ENCODE results near the gene PIBF1.

PIBF1 gene, protein sequence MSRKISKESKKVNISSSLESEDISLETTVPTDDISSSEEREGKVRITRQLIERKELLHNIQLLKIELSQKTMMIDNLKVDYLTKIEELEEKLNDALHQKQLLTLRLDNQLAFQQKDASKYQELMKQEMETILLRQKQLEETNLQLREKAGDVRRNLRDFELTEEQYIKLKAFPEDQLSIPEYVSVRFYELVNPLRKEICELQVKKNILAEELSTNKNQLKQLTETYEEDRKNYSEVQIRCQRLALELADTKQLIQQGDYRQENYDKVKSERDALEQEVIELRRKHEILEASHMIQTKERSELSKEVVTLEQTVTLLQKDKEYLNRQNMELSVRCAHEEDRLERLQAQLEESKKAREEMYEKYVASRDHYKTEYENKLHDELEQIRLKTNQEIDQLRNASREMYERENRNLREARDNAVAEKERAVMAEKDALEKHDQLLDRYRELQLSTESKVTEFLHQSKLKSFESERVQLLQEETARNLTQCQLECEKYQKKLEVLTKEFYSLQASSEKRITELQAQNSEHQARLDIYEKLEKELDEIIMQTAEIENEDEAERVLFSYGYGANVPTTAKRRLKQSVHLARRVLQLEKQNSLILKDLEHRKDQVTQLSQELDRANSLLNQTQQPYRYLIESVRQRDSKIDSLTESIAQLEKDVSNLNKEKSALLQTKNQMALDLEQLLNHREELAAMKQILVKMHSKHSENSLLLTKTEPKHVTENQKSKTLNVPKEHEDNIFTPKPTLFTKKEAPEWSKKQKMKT

DNA sequence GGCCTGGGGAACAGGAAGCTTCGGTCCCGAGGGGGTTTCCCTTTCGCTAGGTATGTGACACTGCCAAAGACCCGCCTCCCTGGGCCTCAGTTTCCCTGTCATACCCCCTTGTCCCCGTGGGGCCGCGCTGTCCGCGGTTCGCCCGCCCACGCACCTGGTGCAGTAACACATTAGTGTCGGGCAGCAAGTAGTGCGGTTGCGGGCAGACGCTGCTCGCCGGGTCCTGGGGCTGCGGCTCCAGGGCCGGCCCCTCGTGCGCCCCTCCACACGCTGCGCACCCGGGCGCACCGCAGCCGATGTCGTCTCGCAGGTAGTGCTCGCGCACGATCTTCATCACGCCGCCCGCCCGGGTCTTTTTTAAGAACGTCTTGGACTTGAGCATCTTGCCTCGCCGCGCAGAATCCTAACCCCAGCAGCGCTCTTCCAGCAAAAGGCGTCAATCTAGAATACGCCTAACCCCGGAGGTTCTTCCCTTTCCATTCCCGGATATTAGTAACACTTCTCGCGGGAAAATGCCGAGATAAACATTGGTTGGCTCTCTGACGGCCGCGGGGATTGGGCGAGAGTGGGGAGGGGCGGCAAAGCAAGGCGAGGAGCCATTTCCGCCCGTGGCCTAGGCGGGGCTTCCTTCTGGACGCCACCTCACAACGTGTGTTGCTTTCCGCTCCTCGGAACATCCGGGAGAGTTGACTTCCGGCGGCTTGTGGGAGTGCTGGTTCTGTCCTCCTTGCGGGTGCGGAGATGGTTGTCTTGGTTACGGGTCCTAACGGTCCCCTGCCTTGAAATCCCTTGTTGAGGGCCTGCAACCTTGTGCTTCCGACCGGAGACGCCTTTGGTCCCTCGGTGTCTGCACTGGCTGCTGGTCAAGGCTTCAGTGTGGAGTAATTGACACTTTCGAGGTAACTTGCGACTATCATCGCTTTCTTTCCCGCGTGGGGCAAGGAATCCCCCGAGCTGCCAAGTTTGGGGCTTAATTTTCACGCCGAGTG lies at the start of gene PIBF1, which contains the start of gene DIS3:
TSS of gene PIBF1 (plus strand) at position 683 of the 989 bp plus-strand sequence. CDS start 1,337 bp downstream, outside the sequence.
TSS of gene DIS3 (minus strand) at position 450 of the 989 bp plus-strand sequence. CDS start at position 382, 68 bp downstream.
- Histone ChIP-seq H3K9me3 (ENCODE audit: control insufficient read depth, insufficient read depth, low read length) (no peaks in the 10 kb centered on the region), H3K4me3 (ENCODE audit: low read length) (peak within 1 kb of the TSS; percentile 84), H3K36me3 (ENCODE audit: control insufficient read depth, insufficient read depth, low read length) (no peaks in the 10 kb centered on the region; the same call in 1 of the 2 replicates), H3K27ac (ENCODE audit: low read length) (no peak within 1 kb of the TSS), H3K4me1 (ENCODE audit: control insufficient read depth, insufficient read depth, low read length) (no peaks in the 10 kb centered on the region; the same call in 1 of the 2 replicates), H3K27me3 (ENCODE audit: control insufficient read depth, insufficient read depth, low read length) (no peaks in the 10 kb centered on the region)
- peak; percentile 93 for DNase-seq (ENCODE audit: low read depth, low spot score)
- WGBS (ENCODE audit: insufficient coverage, insufficient read length): no CpG with 5 or more reads among the region's 81 CpGs

DNA sequence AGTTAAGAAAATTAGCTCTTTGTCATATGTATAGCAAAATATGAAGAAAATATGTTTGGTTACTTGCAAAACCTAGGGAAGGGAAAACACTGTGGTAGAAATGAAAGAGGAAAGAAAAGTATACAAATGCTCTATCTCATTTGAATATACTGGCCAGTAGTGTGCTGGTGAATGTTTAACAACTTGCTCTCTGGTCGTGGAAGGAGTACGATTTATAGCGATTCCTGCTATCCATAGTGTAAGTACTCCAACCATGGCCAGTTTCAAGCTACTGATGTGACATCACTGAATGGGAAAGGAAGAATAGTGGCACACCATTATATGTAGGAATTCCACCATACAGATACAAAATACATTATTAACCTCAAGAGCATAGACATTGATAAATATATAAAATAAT lies 44.9 kb upstream of the PIBF1 start:
- Histone ChIP-seq H3K27me3 (ENCODE audit: control insufficient read depth, insufficient read depth, low read length) (no peaks in the 10 kb centered on the region), H3K27ac (ENCODE audit: low read length) (no peak overlapping the region), H3K4me3 (ENCODE audit: low read length) (no peak overlapping the region), H3K4me1 (ENCODE audit: control insufficient read depth, insufficient read depth, low read length) (no peaks in the 10 kb centered on the region), H3K9me3 (ENCODE audit: control insufficient read depth, insufficient read depth, low read length) (no peaks in the 10 kb centered on the region), H3K36me3 (ENCODE audit: control insufficient read depth, insufficient read depth, low read length) (peaks cover 7% of the 10 kb centered on the region)
- no CpG with 5 or more reads among the region's 3 CpGs for WGBS (ENCODE audit: insufficient coverage, insufficient read length)
- no peak for DNase-seq (ENCODE audit: low read depth, low spot score)

DNA sequence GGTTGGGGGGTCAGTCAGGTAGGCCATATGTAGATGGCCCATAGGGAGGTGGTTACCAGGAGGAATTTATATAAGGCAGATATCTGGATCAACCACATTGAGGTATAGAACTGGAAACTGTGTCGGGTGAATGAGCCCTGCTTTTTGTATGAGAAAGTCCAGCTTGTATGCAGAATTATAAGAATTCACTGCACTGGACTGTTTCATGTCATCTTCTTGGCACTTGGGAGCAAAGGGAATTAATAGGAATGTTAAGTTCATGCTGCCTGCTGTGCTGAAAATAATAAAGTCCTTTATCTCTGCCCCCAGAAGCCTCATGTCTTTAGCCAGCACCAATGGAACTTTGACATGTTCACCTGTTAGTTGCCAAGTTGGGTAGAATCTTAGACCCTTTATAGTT lies 41.9 kb upstream of the PIBF1 start:
- Histone ChIP-seq H3K4me3 (ENCODE audit: low read length) (no peak overlapping the region), H3K36me3 (ENCODE audit: control insufficient read depth, insufficient read depth, low read length) (peaks cover 6% of the 10 kb centered on the region), H3K9me3 (ENCODE audit: control insufficient read depth, insufficient read depth, low read length) (no peaks in the 10 kb centered on the region), H3K27ac (ENCODE audit: low read length) (no peak overlapping the region), H3K27me3 (ENCODE audit: control insufficient read depth, insufficient read depth, low read length) (no peaks in the 10 kb centered on the region), H3K4me1 (ENCODE audit: control insufficient read depth, insufficient read depth, low read length) (no peaks in the 10 kb centered on the region)
- DNase-seq (ENCODE audit: low read depth, low spot score): no peak
- WGBS (ENCODE audit: insufficient coverage, insufficient read length): no CpG with 5 or more reads among the region's 1 CpG

DNA sequence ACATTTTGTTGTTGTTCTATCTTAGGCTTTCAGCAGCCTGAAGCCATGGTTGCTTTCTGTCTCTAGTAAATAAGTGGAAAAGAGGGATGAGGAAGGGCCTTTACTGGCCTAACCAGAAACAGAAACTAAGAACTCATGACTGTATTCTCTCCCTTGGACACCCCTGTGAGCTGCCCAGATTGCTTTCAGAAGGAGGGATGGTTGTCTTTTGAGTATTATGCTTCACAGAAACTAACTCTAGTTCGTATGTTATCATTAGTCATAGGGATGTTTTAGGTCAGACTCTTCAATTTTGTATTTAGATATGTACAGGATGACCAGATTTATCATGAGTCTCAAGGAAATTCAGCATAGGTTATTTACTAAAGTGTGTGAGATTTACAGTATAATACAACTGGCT lies 36.7 kb upstream of the PIBF1 start:
- no CpG with 5 or more reads among the region's 1 CpG for WGBS (ENCODE audit: insufficient coverage, insufficient read length)
- DNase-seq (ENCODE audit: low read depth, low spot score): no peak
- H3K4me1 ChIP-seq (ENCODE audit: control insufficient read depth, insufficient read depth, low read length): no peaks in the 10 kb centered on the region
- no peak overlapping the region for H3K4me3 ChIP-seq (ENCODE audit: low read length)
- no peaks in the 10 kb centered on the region for H3K27me3 ChIP-seq (ENCODE audit: control insufficient read depth, insufficient read depth, low read length)
- peaks cover 10% of the 10 kb centered on the region; the same call in 1 of the 2 replicates for H3K36me3 ChIP-seq (ENCODE audit: control insufficient read depth, insufficient read depth, low read length)
- H3K9me3 ChIP-seq (ENCODE audit: control insufficient read depth, insufficient read depth, low read length): no peaks in the 10 kb centered on the region
- no peak overlapping the region for H3K27ac ChIP-seq (ENCODE audit: low read length)

DNA sequence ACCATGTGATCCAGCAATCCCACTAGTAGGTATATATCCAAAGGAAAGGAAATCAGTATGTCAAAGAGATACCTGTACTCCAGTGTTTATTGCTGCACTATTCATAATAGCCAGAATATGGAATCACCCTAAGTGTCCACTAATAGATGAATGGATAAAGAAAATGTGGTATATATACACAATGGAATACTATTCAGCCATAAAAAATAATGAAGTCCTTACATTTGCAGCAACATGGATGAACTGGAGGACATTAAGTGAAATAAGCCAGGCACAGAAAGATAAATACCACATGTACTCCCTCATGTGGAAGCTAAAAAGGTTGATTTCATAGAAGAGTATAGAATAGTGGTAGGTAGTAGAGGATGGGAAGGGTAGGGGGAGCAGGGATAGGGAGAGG lies 30.7 kb upstream of the PIBF1 start:
- no peaks in the 10 kb centered on the region for H3K4me1 ChIP-seq (ENCODE audit: control insufficient read depth, insufficient read depth, low read length)
- no peak for DNase-seq (ENCODE audit: low read depth, low spot score)
- H3K27me3 ChIP-seq (ENCODE audit: control insufficient read depth, insufficient read depth, low read length): no peaks in the 10 kb centered on the region
- H3K27ac ChIP-seq (ENCODE audit: low read length): no peak overlapping the region
- no peaks in the 10 kb centered on the region for H3K9me3 ChIP-seq (ENCODE audit: control insufficient read depth, insufficient read depth, low read length)
- no peak overlapping the region for H3K4me3 ChIP-seq (ENCODE audit: low read length)
- H3K36me3 ChIP-seq (ENCODE audit: control insufficient read depth, insufficient read depth, low read length): peaks cover 8% of the 10 kb centered on the region; the same call in 1 of the 2 replicates

DNA sequence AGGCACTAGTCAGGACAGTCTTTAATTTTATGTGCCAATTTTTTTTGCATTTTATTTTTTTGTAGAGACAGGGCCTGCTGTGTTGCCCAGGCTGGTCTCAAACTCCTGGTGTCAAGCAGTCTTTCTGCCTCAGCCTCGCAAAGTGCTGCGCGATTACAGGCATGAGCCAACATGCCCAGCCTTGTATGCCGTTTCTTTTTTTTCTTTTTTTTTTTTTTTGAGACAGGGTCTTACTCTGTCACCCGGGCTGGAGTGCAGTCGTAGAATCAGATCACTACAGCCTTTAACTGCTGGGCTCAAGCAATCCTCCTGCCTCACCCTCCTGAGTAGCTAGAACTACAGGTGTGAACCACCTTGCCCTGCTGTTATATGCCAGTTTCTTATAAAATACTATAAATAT lies 27.8 kb upstream of the PIBF1 start:
- DNase-seq (ENCODE audit: low read depth, low spot score): no peak
- peaks cover 7% of the 10 kb centered on the region; the same call in 1 of the 2 replicates for H3K36me3 ChIP-seq (ENCODE audit: control insufficient read depth, insufficient read depth, low read length)

DNA sequence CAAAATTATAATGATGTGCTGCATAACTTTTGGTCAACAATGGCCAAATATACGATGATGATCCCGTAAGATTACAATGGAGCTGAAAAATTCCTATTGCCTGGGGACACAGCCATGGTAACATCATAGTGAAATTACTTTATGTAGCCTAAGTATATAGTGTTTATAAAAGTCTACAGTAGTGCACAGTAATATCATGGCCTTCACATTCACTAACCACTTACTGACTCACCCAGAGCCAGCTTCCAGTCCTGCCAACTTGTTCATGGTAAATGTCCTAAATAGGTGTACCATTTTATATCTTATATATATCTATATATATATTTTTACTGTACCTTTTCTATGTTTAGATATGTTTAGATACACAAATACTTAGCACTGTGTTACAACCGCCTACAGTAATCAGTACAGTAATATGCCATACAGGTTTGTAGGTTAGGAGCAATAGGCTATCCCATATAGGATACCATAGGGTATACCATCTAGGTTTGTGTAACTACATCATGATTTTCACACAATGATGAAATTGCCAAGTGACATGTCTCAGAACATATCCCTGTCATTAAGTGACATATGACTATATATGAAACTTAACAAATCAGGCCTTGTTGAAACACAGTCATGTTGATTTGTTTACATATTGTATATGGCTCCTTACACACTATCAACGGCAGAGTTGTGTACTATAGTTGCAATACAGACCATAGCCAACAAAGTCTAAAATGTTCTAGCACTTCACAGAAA lies 24.0 kb upstream of the PIBF1 start:
- Histone ChIP-seq H3K27ac (ENCODE audit: low read length) (no peak overlapping the region), H3K4me3 (ENCODE audit: low read length) (no peak overlapping the region), H3K27me3 (ENCODE audit: control insufficient read depth, insufficient read depth, low read length) (no peaks in the 10 kb centered on the region), H3K9me3 (ENCODE audit: control insufficient read depth, insufficient read depth, low read length) (no peaks in the 10 kb centered on the region), H3K36me3 (ENCODE audit: control insufficient read depth, insufficient read depth, low read length) (peaks cover 16% of the 10 kb centered on the region; the same call in 1 of the 2 replicates), H3K4me1 (ENCODE audit: control insufficient read depth, insufficient read depth, low read length) (no peaks in the 10 kb centered on the region)
- no peak for DNase-seq (ENCODE audit: low read depth, low spot score)
- no CpG with 5 or more reads among the region's 4 CpGs for WGBS (ENCODE audit: insufficient coverage, insufficient read length)

More for the DNA sequence above, 27.8 kb upstream of the PIBF1 start:
- no peak overlapping the region for H3K4me3 ChIP-seq (ENCODE audit: low read length)
- no peak overlapping the region for H3K27ac ChIP-seq (ENCODE audit: low read length)
- H3K27me3 ChIP-seq (ENCODE audit: control insufficient read depth, insufficient read depth, low read length): no peaks in the 10 kb centered on the region
- no peaks in the 10 kb centered on the region for H3K9me3 ChIP-seq (ENCODE audit: control insufficient read depth, insufficient read depth, low read length)
- no peaks in the 10 kb centered on the region for H3K4me1 ChIP-seq (ENCODE audit: control insufficient read depth, insufficient read depth, low read length)
- no CpG with 5 or more reads among the region's 6 CpGs for WGBS (ENCODE audit: insufficient coverage, insufficient read length)

DNA sequence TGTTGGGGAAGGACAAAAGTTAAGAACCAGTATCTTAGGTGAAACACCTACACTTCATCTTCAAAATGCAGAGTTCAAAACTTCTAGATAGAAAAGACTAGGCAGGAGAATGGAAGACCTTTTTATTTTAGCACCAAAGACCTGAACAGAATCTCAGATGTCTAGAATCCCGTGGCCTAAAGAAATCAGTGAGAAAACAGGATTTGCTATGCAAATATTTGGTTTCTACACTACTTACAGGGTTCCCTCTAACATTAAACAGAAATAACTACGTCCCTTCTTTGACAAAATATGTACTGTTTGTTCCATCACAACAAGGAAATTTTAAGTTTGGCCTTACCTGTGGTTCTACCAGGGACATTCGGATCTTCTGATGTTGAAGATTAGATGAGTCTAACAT lies 21.7 kb upstream of the PIBF1 start:
- no CpG with 5 or more reads among the region's 3 CpGs for WGBS (ENCODE audit: insufficient coverage, insufficient read length)
- peaks cover 14% of the 10 kb centered on the region; the same call in 1 of the 2 replicates for H3K36me3 ChIP-seq (ENCODE audit: control insufficient read depth, insufficient read depth, low read length)
- no peak for DNase-seq (ENCODE audit: low read depth, low spot score)
- H3K4me3 ChIP-seq (ENCODE audit: low read length): no peak overlapping the region
- H3K27ac ChIP-seq (ENCODE audit: low read length): no peak overlapping the region
- no peaks in the 10 kb centered on the region for H3K27me3 ChIP-seq (ENCODE audit: control insufficient read depth, insufficient read depth, low read length)
- H3K4me1 ChIP-seq (ENCODE audit: control insufficient read depth, insufficient read depth, low read length): no peaks in the 10 kb centered on the region
- H3K9me3 ChIP-seq (ENCODE audit: control insufficient read depth, insufficient read depth, low read length): no peaks in the 10 kb centered on the region

DNA sequence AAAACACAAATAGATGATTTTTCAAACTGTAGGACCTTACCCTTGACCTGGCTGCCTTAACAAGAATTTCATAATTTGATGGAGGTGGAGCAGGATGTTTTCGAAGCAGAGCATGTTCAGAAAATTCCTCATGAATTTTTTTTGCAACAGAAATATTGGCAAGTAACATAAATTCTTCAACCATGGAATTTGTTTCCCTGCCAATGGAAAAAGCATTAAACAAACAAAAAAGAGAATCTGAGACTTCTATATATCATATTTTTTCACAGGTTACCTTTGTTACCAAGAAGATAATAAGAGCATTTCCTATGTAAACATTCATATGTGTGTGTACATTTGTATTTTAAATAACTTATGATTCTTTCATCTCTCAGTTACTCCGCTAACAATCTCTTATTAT lies 18.5 kb upstream of the PIBF1 start:
- no peak for DNase-seq (ENCODE audit: low read depth, low spot score)
- no peaks in the 10 kb centered on the region for H3K4me1 ChIP-seq (ENCODE audit: control insufficient read depth, insufficient read depth, low read length)
- H3K9me3 ChIP-seq (ENCODE audit: control insufficient read depth, insufficient read depth, low read length): no peaks in the 10 kb centered on the region
- peaks cover 19% of the 10 kb centered on the region; the same call in 1 of the 2 replicates for H3K36me3 ChIP-seq (ENCODE audit: control insufficient read depth, insufficient read depth, low read length)
- no peak overlapping the region for H3K4me3 ChIP-seq (ENCODE audit: low read length)
- H3K27ac ChIP-seq (ENCODE audit: low read length): no peak overlapping the region
- H3K27me3 ChIP-seq (ENCODE audit: control insufficient read depth, insufficient read depth, low read length): no peaks in the 10 kb centered on the region
- WGBS (ENCODE audit: insufficient coverage, insufficient read length): no CpG with 5 or more reads among the region's 2 CpGs

Measured in iPS DF 6.9 (cell line).